Trophoblast cell (in vitro differentiated cells and primary cell): Measurements from ENCODE around the gene ARHGAP33.
A peak's percentile ranks its signal among the peaks of the same experiment; 100 is the strongest.

Experiments used
- DNase-seq, 2 donors: peaks; one replicate each; pipeline ENCODE4 v3.0.0-alpha.2; 2016
- H2AFZ ChIP-seq: 2 replicates; pipeline ENCODE4 v1.6.1; 2013; ENCODE audit warnings: low read length, moderate library complexity, mild to moderate bottlenecking; ENCODE audit not compliant: insufficient read depth, poor library complexity
- H2AK5ac ChIP-seq: 2 replicates; pipeline ENCODE4 v1.6.1; 2013; ENCODE audit warnings: mild to moderate bottlenecking, low read length
- H2BK120ac ChIP-seq: 2 replicates; pipeline ENCODE4 v1.6.1; 2013; ENCODE audit warnings: low read length, mild to moderate bottlenecking, moderate library complexity; ENCODE audit not compliant: insufficient read depth, poor library complexity
- H2BK12ac ChIP-seq: 2 replicates; pipeline ENCODE4 v1.6.1; 2013; ENCODE audit warnings: mild to moderate bottlenecking, low read length, moderate library complexity
- H2BK5ac ChIP-seq: 2 replicates; pipeline ENCODE4 v1.6.1; 2013; ENCODE audit warnings: low read length, low read depth, moderate library complexity, mild to moderate bottlenecking; ENCODE audit not compliant: poor library complexity
- H3K14ac ChIP-seq: 2 replicates; pipeline ENCODE4 v1.6.1; 2013; ENCODE audit warnings: mild to moderate bottlenecking, low read length
- H3K18ac ChIP-seq: 2 replicates; pipeline ENCODE4 v1.6.1; 2013; ENCODE audit warnings: mild to moderate bottlenecking, low read length
- H3K23ac ChIP-seq: 2 replicates; pipeline ENCODE4 v1.6.1; 2013; ENCODE audit warnings: low read length
- H3K27ac ChIP-seq: 2 replicates; pipeline ENCODE4 v1.5.1; 2013; ENCODE audit warnings: low read depth, mild to moderate bottlenecking, inconsistent platforms, low read length, moderate library complexity
- H3K27me3 ChIP-seq: 2 replicates; pipeline ENCODE4 v1.6.1; 2013; ENCODE audit warnings: inconsistent platforms, mild to moderate bottlenecking, low read length, moderate library complexity; ENCODE audit not compliant: insufficient read depth
- H3K36me3 ChIP-seq, 2 experiments: 1 replicate in 1 of 2; 2 replicates in 1 of 2; pipeline ENCODE4 v1.6.1; 2013; ENCODE audit warnings: low read length in 2 of 2, mild to moderate bottlenecking in 2 of 2, moderate library complexity in 1 of 2; ENCODE audit not compliant: insufficient read depth in 2 of 2, control insufficient read depth in 1 of 2
- H3K4ac ChIP-seq: 2 replicates; pipeline ENCODE4 v1.6.1; 2013; ENCODE audit warnings: low read depth, mild to moderate bottlenecking, low read length, moderate library complexity
- H3K4me1 ChIP-seq, 2 experiments: 1 replicate in 1 of 2; 2 replicates in 1 of 2; pipeline ENCODE4 v1.6.1; 2013; ENCODE audit warnings: low read length in 2 of 2, mild to moderate bottlenecking in 2 of 2, moderate library complexity in 1 of 2; ENCODE audit not compliant: insufficient read depth in 2 of 2, control insufficient read depth in 1 of 2
- H3K4me2 ChIP-seq: 2 replicates; pipeline ENCODE4 v1.6.1; 2013; ENCODE audit warnings: inconsistent platforms, mild to moderate bottlenecking, low read length, moderate library complexity
- H3K4me3 ChIP-seq: 2 replicates; pipeline ENCODE4 v1.5.1; 2013; ENCODE audit warnings: mild to moderate bottlenecking, low read depth, low read length, inconsistent platforms
- H3K79me1 ChIP-seq: one replicate; pipeline ENCODE4 v1.6.1; 2013; ENCODE audit warnings: low read length
- H3K79me2 ChIP-seq: 2 replicates; pipeline ENCODE4 v1.6.1; 2013; ENCODE audit warnings: low read length, mild to moderate bottlenecking; ENCODE audit not compliant: control insufficient read depth, insufficient read depth, poor library complexity
- H3K9ac ChIP-seq: 2 replicates; pipeline ENCODE4 v1.6.1; 2013; ENCODE audit warnings: mild to moderate bottlenecking, low read length
- H3K9me3 ChIP-seq: 2 replicates; pipeline ENCODE4 v1.6.1; 2013; ENCODE audit warnings: low read depth, mild to moderate bottlenecking, control low read depth, inconsistent platforms, low read length; ENCODE audit not compliant: insufficient read depth
- H4K12ac ChIP-seq: 2 replicates; pipeline ENCODE4 v1.6.1; 2013; ENCODE audit warnings: low read depth, mild to moderate bottlenecking, low read length, moderate library complexity
- H4K8ac ChIP-seq: 2 replicates; pipeline ENCODE4 v1.6.1; 2013; ENCODE audit warnings: low read depth, mild to moderate bottlenecking, low read length, moderate library complexity
- H4K91ac ChIP-seq: one replicate; pipeline ENCODE4 v1.6.1; 2013; ENCODE audit warnings: low read depth, mild to moderate bottlenecking, low read length, moderate library complexity
- WGBS: extraction: QIAGEN DNeasy Blood & Tissue Kit; methylation state at CpG from one replicate; pipeline ENCODE4 v1.1.7; 2013; ENCODE audit warnings: missing lambda C conversion rate; ENCODE audit not compliant: insufficient read length, insufficient coverage; ENCODE audit errors: extremely low coverage; 5-methylcytosine and 5-hydroxymethylcytosine counted together

The ARHGAP33 gene

DNA sequence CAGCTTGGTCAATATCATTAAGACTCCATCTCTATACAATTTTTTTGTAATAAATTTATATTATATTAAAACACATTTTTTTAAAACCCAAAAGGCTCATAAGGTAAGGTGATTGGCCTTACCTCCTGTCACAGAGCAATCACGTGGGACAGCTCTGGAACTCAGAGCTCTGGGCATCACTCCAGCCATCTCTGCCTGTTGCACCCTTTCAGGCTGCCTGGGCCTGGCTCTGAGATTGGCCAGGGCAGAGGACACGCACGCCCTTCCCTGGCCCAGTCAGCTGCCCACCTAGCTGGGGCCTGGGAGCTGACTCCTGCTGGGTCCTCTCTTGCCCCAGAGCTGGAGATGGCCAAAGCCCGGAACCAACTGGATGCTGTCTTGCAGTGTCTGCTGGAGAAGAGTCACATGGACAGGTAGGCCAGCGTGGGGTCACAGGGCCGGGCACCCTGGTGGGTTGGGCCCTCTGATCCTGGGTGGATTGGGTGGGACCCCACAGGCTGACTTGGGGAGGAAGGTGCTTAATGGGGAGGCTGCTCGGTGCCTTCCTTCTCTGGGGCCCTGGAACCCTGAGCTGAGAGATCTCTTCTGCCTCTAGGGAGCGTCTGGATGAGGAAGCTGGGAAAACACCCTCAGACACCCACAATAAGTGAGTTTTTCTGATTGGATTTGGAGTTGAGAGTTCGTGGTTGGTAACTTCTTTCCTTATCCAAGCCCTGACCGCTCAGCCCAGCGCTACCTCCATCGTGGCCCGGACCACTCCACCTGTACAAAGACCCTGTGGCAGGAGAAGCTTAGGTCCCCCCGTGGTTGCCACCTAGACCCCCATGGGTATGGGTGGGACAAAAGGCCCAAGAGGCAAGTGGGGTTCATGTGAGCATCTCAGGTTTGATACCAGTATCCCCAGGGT lies 23.3 kb upstream of the ARHGAP33 start:
- H3K4me1 ChIP-seq: peaks cover 27 to 31% of the 10 kb centered on the region in 2 experiments
- no peak for DNase-seq
- no peak overlapping the region for H3K9ac ChIP-seq
- peak overlapping the region; percentile 63 for H3K18ac ChIP-seq
- H2BK120ac ChIP-seq: no peak overlapping the region
- H4K12ac ChIP-seq: no peak overlapping the region
- H3K36me3 ChIP-seq: peaks cover 32 to 37% of the 10 kb centered on the region in 2 experiments
- peaks cover 4% of the 10 kb centered on the region for H3K9me3 ChIP-seq
- no peak overlapping the region for H3K27ac ChIP-seq
- H2AK5ac ChIP-seq: no peak overlapping the region
- no peak overlapping the region for H3K4me3 ChIP-seq
- H2BK12ac ChIP-seq: no peak overlapping the region
- H2BK5ac ChIP-seq: no peak overlapping the region
- peaks cover 25% of the 10 kb centered on the region for H3K79me1 ChIP-seq
- no peak overlapping the region for H4K91ac ChIP-seq
- no peaks in the 10 kb centered on the region for H3K27me3 ChIP-seq
- H2AFZ ChIP-seq: no peak overlapping the region
- H3K4me2 ChIP-seq: no peak overlapping the region
- peaks cover 12% of the 10 kb centered on the region for H3K79me2 ChIP-seq
- WGBS: no CpG with 5 or more reads among the region's 14 CpGs
- no peak overlapping the region for H3K23ac ChIP-seq
- H3K4ac ChIP-seq: no peak overlapping the region
- no peak overlapping the region for H4K8ac ChIP-seq
- H3K14ac ChIP-seq: no peak overlapping the region

DNA sequence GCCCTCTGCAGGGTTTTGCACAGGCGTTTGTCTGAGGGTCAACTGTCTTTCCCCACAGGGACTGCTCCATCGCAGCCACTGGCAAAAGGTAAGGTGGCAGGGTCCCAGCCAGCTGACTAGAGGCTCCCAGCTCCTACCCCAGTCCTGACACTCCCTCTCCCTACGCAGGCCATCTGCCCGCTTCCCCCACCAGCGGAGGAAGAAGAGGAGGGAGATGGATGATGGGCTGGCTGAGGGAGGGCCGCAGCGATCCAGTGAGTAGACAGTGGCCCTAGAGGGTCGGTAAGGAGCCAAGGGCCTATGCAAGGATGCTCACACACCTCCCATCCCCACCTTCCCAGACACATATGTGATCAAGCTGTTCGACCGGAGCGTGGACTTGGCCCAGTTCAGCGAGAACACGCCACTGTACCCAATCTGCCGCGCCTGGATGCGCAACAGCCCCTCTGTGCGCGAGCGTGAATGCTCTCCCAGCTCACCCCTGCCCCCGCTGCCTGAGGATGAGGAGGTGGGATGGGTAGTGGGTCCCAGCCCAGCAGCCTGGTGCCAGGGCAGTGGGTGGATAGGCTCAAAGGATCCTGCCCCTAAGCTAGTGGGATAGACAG lies 22.5 kb upstream of the ARHGAP33 start:
- peaks cover 28% of the 10 kb centered on the region for H3K79me1 ChIP-seq
- H2AK5ac ChIP-seq: no peak overlapping the region
- H2BK5ac ChIP-seq: no peak overlapping the region
- H3K4me1 ChIP-seq: peaks cover 28 to 31% of the 10 kb centered on the region in 2 experiments
- H3K14ac ChIP-seq: no peak overlapping the region
- peaks cover 12% of the 10 kb centered on the region for H3K79me2 ChIP-seq
- no peak overlapping the region for H3K27ac ChIP-seq
- peaks cover 32 to 37% of the 10 kb centered on the region in 2 experiments for H3K36me3 ChIP-seq
- H4K91ac ChIP-seq: no peak overlapping the region
- no peak overlapping the region for H2BK12ac ChIP-seq
- no CpG with 5 or more reads among the region's 20 CpGs for WGBS
- DNase-seq: no peak
- H3K9ac ChIP-seq: no peak overlapping the region
- H3K4me2 ChIP-seq: no peak overlapping the region
- no peak overlapping the region for H3K23ac ChIP-seq
- no peak overlapping the region for H3K4me3 ChIP-seq
- H3K18ac ChIP-seq: no peak overlapping the region
- H3K27me3 ChIP-seq: no peaks in the 10 kb centered on the region
- H3K9me3 ChIP-seq: peaks cover 4% of the 10 kb centered on the region
- H3K4ac ChIP-seq: no peak overlapping the region
- no peak overlapping the region for H4K12ac ChIP-seq
- H2AFZ ChIP-seq: no peak overlapping the region
- H4K8ac ChIP-seq: no peak overlapping the region
- H2BK120ac ChIP-seq: no peak overlapping the region

DNA sequence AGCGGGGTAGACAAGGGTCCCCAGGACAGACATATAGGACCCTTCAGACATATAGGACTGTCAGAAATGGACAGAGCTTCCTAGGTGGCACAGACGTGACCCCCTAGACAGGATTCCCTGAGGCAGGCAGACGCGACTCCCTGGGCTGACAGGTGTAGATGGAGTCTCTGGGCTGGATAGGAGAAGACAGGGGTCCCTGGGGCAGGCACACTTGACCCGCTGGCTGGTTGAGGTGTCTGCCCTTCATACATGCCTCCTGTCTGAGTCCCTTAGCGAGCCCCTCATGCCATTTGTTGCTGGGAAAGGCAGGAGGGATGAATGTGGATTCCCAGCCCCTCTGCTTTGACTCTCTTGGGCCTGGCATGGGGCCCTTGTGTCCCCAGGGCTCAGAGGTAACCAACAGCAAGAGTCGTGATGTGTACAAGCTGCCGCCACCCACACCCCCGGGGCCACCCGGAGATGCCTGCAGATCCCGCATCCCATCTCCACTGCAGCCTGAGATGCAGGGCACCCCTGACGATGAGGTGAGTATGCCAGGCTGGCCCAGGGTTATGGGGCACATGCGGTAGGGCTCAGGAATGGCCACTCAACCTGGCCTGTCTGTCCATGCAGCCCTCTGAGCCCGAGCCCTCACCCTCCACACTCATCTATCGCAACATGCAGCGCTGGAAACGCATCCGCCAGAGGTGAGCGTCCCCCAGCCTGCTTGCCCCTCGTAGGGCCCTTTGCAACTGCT lies 21.6 kb upstream of the ARHGAP33 start:
- no peak overlapping the region for H3K9ac ChIP-seq
- H3K79me1 ChIP-seq: peaks cover 29% of the 10 kb centered on the region
- peaks cover 4% of the 10 kb centered on the region for H3K9me3 ChIP-seq
- no peaks in the 10 kb centered on the region for H3K27me3 ChIP-seq
- H4K12ac ChIP-seq: no peak overlapping the region
- no peak overlapping the region for H3K14ac ChIP-seq
- H3K4ac ChIP-seq: no peak overlapping the region
- no CpG with 5 or more reads among the region's 20 CpGs for WGBS
- H3K4me3 ChIP-seq: no peak overlapping the region
- no peak for DNase-seq
- no peak overlapping the region for H2AFZ ChIP-seq
- peaks cover 29 to 33% of the 10 kb centered on the region in 2 experiments for H3K4me1 ChIP-seq
- H3K79me2 ChIP-seq: peaks cover 11% of the 10 kb centered on the region
- no peak overlapping the region for H2AK5ac ChIP-seq
- H3K18ac ChIP-seq: no peak overlapping the region
- no peak overlapping the region for H3K27ac ChIP-seq
- no peak overlapping the region for H3K4me2 ChIP-seq
- H3K23ac ChIP-seq: no peak overlapping the region
- no peak overlapping the region for H4K91ac ChIP-seq
- no peak overlapping the region for H2BK5ac ChIP-seq
- H3K36me3 ChIP-seq: peaks cover 32 to 37% of the 10 kb centered on the region in 2 experiments
- no peak overlapping the region for H2BK120ac ChIP-seq
- H2BK12ac ChIP-seq: no peak overlapping the region
- H4K8ac ChIP-seq: no peak overlapping the region

DNA sequence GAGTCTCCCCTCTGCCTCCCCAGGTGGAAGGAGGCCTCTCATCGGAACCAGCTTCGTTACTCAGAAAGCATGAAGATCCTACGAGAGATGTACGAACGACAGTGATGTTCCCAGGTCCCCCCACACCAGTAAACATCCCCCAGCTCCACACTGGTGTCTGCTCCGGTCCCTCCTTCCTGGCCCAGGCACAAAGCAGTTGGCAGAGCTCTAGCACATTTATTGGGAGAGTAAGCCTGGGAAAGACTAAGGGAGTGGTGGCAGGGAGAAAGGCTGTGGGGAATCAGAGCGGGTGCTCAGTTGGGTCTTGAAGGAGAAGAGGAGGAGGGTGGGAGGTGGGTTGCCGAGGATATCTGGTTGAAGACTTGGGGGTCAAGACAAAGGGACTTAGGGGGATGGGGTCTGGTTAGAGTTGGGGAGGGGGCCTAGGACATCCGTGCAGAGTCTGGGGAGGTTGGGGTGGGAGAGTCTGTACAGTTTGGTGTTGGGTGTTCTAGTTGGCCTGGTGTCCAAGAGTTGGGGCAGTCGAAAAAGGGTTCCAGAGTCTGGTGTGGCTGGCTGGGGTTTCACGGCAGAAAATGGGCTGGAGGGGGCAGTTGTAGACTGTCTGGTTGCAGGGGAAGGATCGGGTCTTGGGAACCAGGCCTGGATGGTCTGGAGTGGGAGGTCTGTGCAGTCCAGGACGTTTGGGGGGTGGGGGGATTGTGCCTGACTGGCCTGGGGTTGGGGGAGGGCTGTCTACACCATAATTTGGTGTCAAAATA lies 20.8 kb upstream of the ARHGAP33 start:
- no peak overlapping the region for H3K14ac ChIP-seq
- H3K79me2 ChIP-seq: peaks cover 8% of the 10 kb centered on the region
- peak overlapping the region; percentile 25 for H3K27ac ChIP-seq
- H2BK5ac ChIP-seq: no peak overlapping the region
- H3K4ac ChIP-seq: no peak overlapping the region
- H3K4me3 ChIP-seq: no peak overlapping the region
- peak overlapping the region; percentile 23 for H4K91ac ChIP-seq
- peaks cover 4% of the 10 kb centered on the region for H3K9me3 ChIP-seq
- H2AFZ ChIP-seq: no peak overlapping the region
- H3K36me3 ChIP-seq: peaks cover 33 to 37% of the 10 kb centered on the region in 2 experiments
- H3K4me2 ChIP-seq: no peak overlapping the region
- H3K79me1 ChIP-seq: peaks cover 30% of the 10 kb centered on the region
- H3K4me1 ChIP-seq: peaks cover 33 to 34% of the 10 kb centered on the region in 2 experiments
- no peak overlapping the region for H4K8ac ChIP-seq
- no peak overlapping the region for H2BK12ac ChIP-seq
- no CpG with 5 or more reads among the region's 13 CpGs for WGBS
- no peak overlapping the region for H3K9ac ChIP-seq
- no peak overlapping the region for H2BK120ac ChIP-seq
- H3K18ac ChIP-seq: no peak overlapping the region
- no peak overlapping the region for H3K23ac ChIP-seq
- no peak overlapping the region for H2AK5ac ChIP-seq
- H4K12ac ChIP-seq: no peak overlapping the region
- no peak for DNase-seq
- H3K27me3 ChIP-seq: no peaks in the 10 kb centered on the region
